Stomach (tissue), 9 donors: ENCODE results near the gene SCN8A. TPM values are rescaled to one million over a fixed set of nuclear protein-coding genes. Genes with fewer than 3 reads are reported as not detected.

Experiments
- DNase-seq, 2 donors: peaks; one replicate each; pipeline versions ENCODE4 v3.0.0 to v3.0.0-alpha.2; 2013 to 2019
- H3K27ac ChIP-seq, 5 donors: fragments of 200-600 bp in 4 of 5; sonication (generic) in 4 of 5; one replicate each; pipeline ENCODE4 v1.5.1; 2013 to 2019; ENCODE audit warnings: mild to moderate bottlenecking in 1 of 5, moderate library complexity in 1 of 5
- H3K27me3 ChIP-seq, 3 donors: fragments of 200-600 bp; sonication (generic); one replicate each; pipeline ENCODE4 v1.5.1; 2017 to 2019; ENCODE audit warnings: mixed run types in 1 of 3
- H3K36me3 ChIP-seq, 4 donors: fragments of 200-600 bp; sonication (generic); 1 replicate in 3 of 4; 2 replicates in 1 of 4; pipeline ENCODE4 v1.5.1; 2016 to 2019
- H3K4me1 ChIP-seq, 4 donors: fragments of 200-600 bp; sonication (generic); one replicate each; pipeline ENCODE4 v1.5.1; 2016 to 2019
- H3K4me3 ChIP-seq, 4 donors: fragments of 200-600 bp; sonication (generic) in 3 of 4; one replicate each; pipeline ENCODE4 v1.5.1; 2016 to 2019; ENCODE audit warnings: mild to moderate bottlenecking in 1 of 4
- H3K9me3 ChIP-seq, 4 donors: fragments of 200-600 bp; sonication (generic); one replicate each; pipeline ENCODE4 v1.5.1; 2016 to 2019
- CTCF ChIP-seq, 7 experiments: fragments of 450-650 bp in 4 of 7; fragments of 200-600 bp in 3 of 7; sonication (generic) in 3 of 7; IDR thresholded peaks; one replicate each; pipeline ENCODE4 v1.5.1; 2016 to 2019; ENCODE audit warnings: antibody characterized with exemption in 7 of 7, control low read depth in 2 of 7, mild to moderate bottlenecking in 1 of 7
- EP300 ChIP-seq: sonication (generic); formaldehyde crosslinking; IDR thresholded peaks from one replicate; pipeline ENCODE4 v1.6.1; 2017; ENCODE audit warnings: antibody characterized with exemption
- POLR2A ChIP-seq, 4 donors: fragments of 450-650 bp; IDR thresholded peaks; one replicate each; pipeline ENCODE4 v1.6.1; 2016; ENCODE audit warnings: antibody characterized with exemption in 4 of 4, control low read depth in 2 of 4, mild to moderate bottlenecking in 1 of 4, moderate library complexity in 1 of 4
- POLR2AphosphoS5 ChIP-seq, 3 donors: sonication (generic); formaldehyde crosslinking; IDR thresholded peaks; one replicate each; pipeline ENCODE4 v1.6.1; 2016; ENCODE audit warnings: antibody characterized with exemption in 3 of 3
- WGBS, 5 donors: extraction: QIAGEN DNeasy Blood & Tissue Kit in 3 of 5; methylation state at CpG; one replicate each; pipeline versions ENCODE4 v1.1.5 to v1.1.7; 2013 to 2018; 5-methylcytosine and 5-hydroxymethylcytosine counted together
- intact Hi-C: fragments of 100-400 bp; cut with DNase I; formaldehyde crosslinking; loops from one replicate; pipeline ENCODE4 v1.15.1; 2023; ENCODE audit warnings: low total_unique reads
- polyA plus RNA-seq, 3 donors: library from polyadenylated mRNA; stranded (reverse); fragments of 200-250 nt; gene quantifications; one replicate each; pipeline ENCODE4 v1.2.3, GENCODE V29; 2013
- total RNA-seq, 5 donors: library from RNA; depleted of rRNA; stranded (reverse); fragments of >200 nt; gene quantifications; one replicate each; pipeline versions ENCODE4 v1.1.0 to v1.2.3, GENCODE V29; 2014 to 2016
- donor health status: healthy with polysubstance abuse.
- donor health status: Bipolar disorder and iron deficiency.
- donor health status: healthy.

The SCN8A gene
- total and polyA plus RNA-seq, 8 donors = 0.08 to 19.6 (median 1.2) TPM

GRCh38 chr12:51860986-51861385 is 270.0 kb downstream of the SCN8A start:
- DNase-seq = no peak
- no peaks in the 10 kb centered on the region for H3K9me3 ChIP-seq
- H3K4me3 ChIP-seq = no peak overlapping the region
- 90 to 95% (median 93%) methylated on average over 3 of the region's 3 CpGs for WGBS, 5 donors
- peaks cover 16 to 24% (median 19%) of the 10 kb centered on the region in 4 donors for H3K4me1 ChIP-seq
- peaks cover 0 to 83% (median 32%) of the 10 kb centered on the region in 3 donors for H3K27me3 ChIP-seq
- no peak overlapping the region for H3K27ac ChIP-seq
- no peaks in the 10 kb centered on the region for H3K36me3 ChIP-seq
- TF ChIP-seq POLR2A (IDR thresholded peaks at IDR 0.05) (no peak), EP300 (no peak), POLR2AphosphoS5 (IDR thresholded peaks at IDR 0.05) (no peak), CTCF (IDR thresholded peaks at IDR 0.05) (no peak)
- intact Hi-C loops = no loop called here

Other genes starting within 250 kb of the SCN8A start
- gene CELA1, start 244.6 kb upstream of the SCN8A start, total RNA-seq = not detected
- not detected for gene CELA1, start 244.6 kb upstream of the SCN8A start, polyA plus RNA-seq
- gene GALNT6, start 199.8 kb upstream of the SCN8A start, total RNA-seq = 100 to 1,000 TPM in 1 of 5 donors, 10 to 100 TPM in 3, 1 to 10 TPM in 1; 4.1 to 155 (median 40.4) TPM
- 10 to 100 TPM in 1 of 3 donors, 1 to 10 TPM in 2; 3.4 to 11.8 (median 7.7) TPM for gene GALNT6, start 199.8 kb upstream of the SCN8A start, polyA plus RNA-seq
- gene SLC4A8, start 166.4 kb upstream of the SCN8A start, total RNA-seq = 1 to 10 TPM in 3 of 5 donors, under 1 TPM in 2; 0.29 to 9.7 (median 1.8) TPM
- gene SLC4A8, start 166.4 kb upstream of the SCN8A start, polyA plus RNA-seq = 1 to 10 TPM in 1 of 3 donors, under 1 TPM in 2; 0.35 to 1.1 (median 0.87) TPM